ENCODE results near the gene GEMIN4. TPM values are rescaled to one million over a fixed set of nuclear protein-coding genes. Genes with fewer than 3 reads are reported as not detected.

GEMIN4 gene
- polyA plus RNA-seq, 1 of the 3 experiments (the other 2 are of a cell fraction): 12.5 TPM

DNA sequence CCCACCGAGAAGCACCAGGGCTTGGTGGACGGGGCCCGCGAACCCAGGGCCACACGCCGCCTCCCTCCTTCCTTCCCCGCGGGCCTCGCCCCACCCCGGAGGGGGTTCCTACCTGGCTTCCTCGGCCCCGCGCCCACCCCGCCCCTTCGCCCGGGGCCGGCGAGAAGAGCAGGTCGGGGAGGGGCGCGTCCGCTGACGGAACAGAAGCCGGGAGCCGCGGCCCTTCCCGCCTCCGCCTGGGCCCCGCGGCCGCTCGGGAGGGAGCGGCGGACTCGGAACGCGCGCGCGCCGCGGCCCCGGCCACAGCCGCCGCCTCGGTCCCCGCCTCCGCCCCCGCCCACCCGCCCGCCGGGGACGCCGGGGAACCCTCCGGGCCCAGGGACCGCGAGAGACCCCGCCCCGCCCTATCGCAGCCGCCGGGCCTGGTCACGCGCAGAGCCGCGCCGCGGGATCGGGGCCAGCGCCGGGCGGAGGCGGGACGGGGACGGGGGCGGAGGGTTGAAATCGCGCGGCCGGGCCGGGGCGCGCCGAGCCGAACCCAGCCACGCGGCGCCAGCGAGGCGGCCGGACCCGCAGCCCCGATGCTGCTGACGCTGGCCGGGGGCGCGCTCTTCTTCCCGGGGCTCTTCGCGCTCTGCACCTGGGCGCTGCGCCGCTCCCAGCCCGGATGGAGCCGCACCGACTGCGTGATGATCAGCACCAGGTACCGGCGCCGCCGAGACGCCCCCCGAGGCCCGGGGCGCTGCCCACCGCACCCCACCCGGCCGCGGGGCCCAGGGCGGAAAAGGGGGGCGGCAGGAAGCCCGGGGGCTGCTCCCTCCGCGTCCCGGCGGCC lies 19.8 kb downstream of the GEMIN4 start, which contains the start of gene TLCD3A (continued):
- TF ChIP-seq, protein P1, sequence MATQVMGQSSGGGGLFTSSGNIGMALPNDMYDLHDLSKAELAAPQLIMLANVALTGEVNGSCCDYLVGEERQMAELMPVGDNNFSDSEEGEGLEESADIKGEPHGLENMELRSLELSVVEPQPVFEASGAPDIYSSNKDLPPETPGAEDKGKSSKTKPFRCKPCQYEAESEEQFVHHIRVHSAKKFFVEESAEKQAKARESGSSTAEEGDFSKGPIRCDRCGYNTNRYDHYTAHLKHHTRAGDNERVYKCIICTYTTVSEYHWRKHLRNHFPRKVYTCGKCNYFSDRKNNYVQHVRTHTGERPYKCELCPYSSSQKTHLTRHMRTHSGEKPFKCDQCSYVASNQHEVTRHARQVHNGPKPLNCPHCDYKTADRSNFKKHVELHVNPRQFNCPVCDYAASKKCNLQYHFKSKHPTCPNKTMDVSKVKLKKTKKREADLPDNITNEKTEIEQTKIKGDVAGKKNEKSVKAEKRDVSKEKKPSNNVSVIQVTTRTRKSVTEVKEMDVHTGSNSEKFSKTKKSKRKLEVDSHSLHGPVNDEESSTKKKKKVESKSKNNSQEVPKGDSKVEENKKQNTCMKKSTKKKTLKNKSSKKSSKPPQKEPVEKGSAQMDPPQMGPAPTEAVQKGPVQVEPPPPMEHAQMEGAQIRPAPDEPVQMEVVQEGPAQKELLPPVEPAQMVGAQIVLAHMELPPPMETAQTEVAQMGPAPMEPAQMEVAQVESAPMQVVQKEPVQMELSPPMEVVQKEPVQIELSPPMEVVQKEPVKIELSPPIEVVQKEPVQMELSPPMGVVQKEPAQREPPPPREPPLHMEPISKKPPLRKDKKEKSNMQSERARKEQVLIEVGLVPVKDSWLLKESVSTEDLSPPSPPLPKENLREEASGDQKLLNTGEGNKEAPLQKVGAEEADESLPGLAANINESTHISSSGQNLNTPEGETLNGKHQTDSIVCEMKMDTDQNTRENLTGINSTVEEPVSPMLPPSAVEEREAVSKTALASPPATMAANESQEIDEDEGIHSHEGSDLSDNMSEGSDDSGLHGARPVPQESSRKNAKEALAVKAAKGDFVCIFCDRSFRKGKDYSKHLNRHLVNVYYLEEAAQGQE (IDR thresholded peaks at IDR 0.05; ENCODE audit: low read depth, low read length): no peak
- TF ChIP-seq EP300 (IDR thresholded peaks at IDR 0.05; ENCODE audit: borderline replicate concordance in 1 of 2, low read depth in 1 of 2, low read length in 1 of 2): no peak

DNA sequence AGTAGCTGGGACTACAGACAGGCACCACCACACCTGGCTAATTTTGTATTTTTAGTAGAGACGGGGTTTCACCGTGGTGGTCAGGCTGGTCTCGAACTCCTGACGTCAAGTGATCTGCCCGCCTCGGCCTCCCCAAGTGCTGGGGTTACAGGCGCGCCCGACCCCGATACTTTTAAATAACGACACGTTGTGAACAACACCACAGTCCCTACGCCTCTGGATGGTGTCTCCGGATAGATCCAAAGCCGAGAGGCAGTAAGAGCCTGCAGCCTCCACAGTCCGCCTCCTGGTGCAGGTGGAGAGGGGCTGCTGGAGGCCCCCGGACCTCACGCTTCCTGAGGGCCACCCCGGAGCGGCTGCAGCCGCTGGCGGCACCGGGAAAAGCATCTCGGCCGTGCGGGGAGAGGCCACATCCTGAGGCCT lies 20.4 kb downstream of the GEMIN4 start:
- H3K4me1 ChIP-seq (ENCODE audit: control insufficient read depth in 1 of 2, insufficient read depth in 2 of 2, low read depth in 1 of 2, low read length in 1 of 2): peaks cover 0 to 8% of the 10 kb centered on the region in 2 experiments; a peak in 1 of 4 replicates
- H2AFZ ChIP-seq (ENCODE audit: low read depth): peak overlapping the region; percentile 89
- TF ChIP-seq, protein P2, sequence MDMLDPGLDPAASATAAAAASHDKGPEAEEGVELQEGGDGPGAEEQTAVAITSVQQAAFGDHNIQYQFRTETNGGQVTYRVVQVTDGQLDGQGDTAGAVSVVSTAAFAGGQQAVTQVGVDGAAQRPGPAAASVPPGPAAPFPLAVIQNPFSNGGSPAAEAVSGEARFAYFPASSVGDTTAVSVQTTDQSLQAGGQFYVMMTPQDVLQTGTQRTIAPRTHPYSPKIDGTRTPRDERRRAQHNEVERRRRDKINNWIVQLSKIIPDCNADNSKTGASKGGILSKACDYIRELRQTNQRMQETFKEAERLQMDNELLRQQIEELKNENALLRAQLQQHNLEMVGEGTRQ (IDR thresholded peaks at IDR 0.05; ENCODE audit: borderline replicate concordance, low read depth, low read length): no peak
- TF ChIP-seq POLR2AphosphoS5 (IDR thresholded peaks at IDR 0.05; ENCODE audit: low read depth, low read length): no peak
- no peaks in the 10 kb centered on the region for H3K9me2 ChIP-seq
- H3K79me2 ChIP-seq (ENCODE audit: insufficient read depth): peaks cover 36% of the 10 kb centered on the region
- H4K20me1 ChIP-seq (ENCODE audit: insufficient read depth): 0 out of 2 replicates have a peak, but pooled peaks cover 3% of the 10 kb centered on the region
- peak overlapping the region; percentile 78 for H3K9ac ChIP-seq
- H3K9me3 ChIP-seq: no peaks in the 10 kb centered on the region
- peak overlapping the region; percentile 91 for H3K4me2 ChIP-seq
- peak overlapping the region; percentile 68 to 71 for H3K4me3 ChIP-seq (ENCODE audit: low read depth in 2 of 2, low read length in 1 of 2)
- WGBS (ENCODE audit: low lambda C conversion rate): 44% methylated on average over 16 of the region's 26 CpGs
- H3F3A ChIP-seq (replicated peaks; ENCODE audit: insufficient read depth): peaks cover 8% of the 10 kb centered on the region
- ChIA-PET POLR2A (no interaction called here), CTCF (interaction anchor here (0.7 to 2.7 kb wide), 2 partner anchors 319 to 423 kb away, joined by 3 to 11 read pairs; no protein-coding TSS in a partner anchor)
- H3K27me3 ChIP-seq (ENCODE audit: insufficient read depth): no peaks in the 10 kb centered on the region
- H3K36me3 ChIP-seq (replicated peaks in 1 of 2; ENCODE audit: control insufficient read depth in 1 of 2, insufficient read depth in 2 of 2, low read length in 1 of 2): peaks cover 0 to 11% of the 10 kb centered on the region in 2 experiments
- H3K27ac ChIP-seq (ENCODE audit: low read depth in 2 of 2, low read length in 1 of 2): peak overlapping the region in 1 of 2 experiments; percentile 47; a peak in 1 of 4 replicates
- DNase-seq: no peak

DNA sequence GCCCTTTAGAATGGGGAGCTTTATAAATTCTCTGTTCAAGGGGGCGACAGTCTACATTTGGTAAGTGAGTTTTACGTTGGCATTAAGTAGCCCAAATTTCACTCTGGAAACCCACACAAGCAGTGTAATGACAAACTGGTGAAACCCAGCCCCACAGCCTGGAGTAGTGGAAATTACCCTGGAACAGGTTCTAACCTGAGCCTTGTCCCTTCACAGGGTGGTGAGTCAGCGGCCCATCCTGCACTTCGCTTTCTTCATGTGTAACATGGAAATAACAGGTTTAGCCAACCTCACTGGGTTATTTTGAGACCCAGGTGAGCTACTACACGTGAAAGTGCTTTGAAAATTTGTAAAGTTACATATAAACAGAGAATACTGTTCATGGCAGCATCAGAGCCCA lies 23.2 kb downstream of the GEMIN4 start:
- Histone ChIP-seq H3K9me2 (no peaks in the 10 kb centered on the region), H3K79me2 (ENCODE audit: insufficient read depth) (peaks cover 9% of the 10 kb centered on the region), H3K4me1 (ENCODE audit: control insufficient read depth in 1 of 2, insufficient read depth in 2 of 2, low read depth in 1 of 2, low read length in 1 of 2) (peaks cover 0 to 8% of the 10 kb centered on the region in 2 experiments; a peak in 1 of 4 replicates), H3K27me3 (ENCODE audit: insufficient read depth) (no peaks in the 10 kb centered on the region), H3K9me3 (no peaks in the 10 kb centered on the region), H2AFZ (ENCODE audit: low read depth) (no peak overlapping the region), H3K9ac (no peak overlapping the region), H3K4me2 (no peak overlapping the region), H4K20me1 (ENCODE audit: insufficient read depth) (no peaks in the 10 kb centered on the region), H3K4me3 (ENCODE audit: low read depth in 2 of 2, low read length in 1 of 2) (no peak overlapping the region), H3F3A (replicated peaks; ENCODE audit: insufficient read depth) (peaks cover 6% of the 10 kb centered on the region), H3K36me3 (replicated peaks in 1 of 2; ENCODE audit: control insufficient read depth in 1 of 2, insufficient read depth in 2 of 2, low read length in 1 of 2) (no peaks in the 10 kb centered on the region), H3K27ac (ENCODE audit: low read depth in 2 of 2, low read length in 1 of 2) (no peak overlapping the region)
- DNase-seq: no peak
- no peak for TF ChIP-seq CHD2 (IDR thresholded peaks at IDR 0.05; ENCODE audit: low read length, partially characterized antibody)
- no peak for TF ChIP-seq EZH2phosphoT487 (IDR thresholded peaks at IDR 0.05; ENCODE audit: borderline replicate concordance, low read depth)
- TF ChIP-seq FOXJ3 (CRISPR knock-in tag; IDR thresholded peaks at IDR 0.05): no peak
- TF ChIP-seq TAF1 (IDR thresholded peaks at IDR 0.05; ENCODE audit: borderline replicate concordance, low read depth, low read length): no peak
- TF ChIP-seq MXI1 (IDR thresholded peaks at IDR 0.05; ENCODE audit: low read depth, low read length): no peak
- no peak for TF ChIP-seq POLR2AphosphoS5 (IDR thresholded peaks at IDR 0.05; ENCODE audit: low read depth, low read length)
- TF ChIP-seq, protein P3, sequence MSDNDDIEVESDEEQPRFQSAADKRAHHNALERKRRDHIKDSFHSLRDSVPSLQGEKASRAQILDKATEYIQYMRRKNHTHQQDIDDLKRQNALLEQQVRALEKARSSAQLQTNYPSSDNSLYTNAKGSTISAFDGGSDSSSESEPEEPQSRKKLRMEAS (IDR thresholded peaks at IDR 0.05; ENCODE audit: low read depth): no peak
- no peak for TF ChIP-seq NFIC (IDR thresholded peaks at IDR 0.05; ENCODE audit: borderline replicate concordance)
- TF ChIP-seq RAD21 (IDR thresholded peaks at IDR 0.05; ENCODE audit: low read length): no peak
- 94% methylated on average over 5 of the region's 5 CpGs for WGBS (ENCODE audit: low lambda C conversion rate)
- ChIA-PET CTCF (interaction anchor here (0.9 to 2.7 kb wide), 3 partner anchors 25 to 317 kb away, joined by 3 to 11 read pairs (median 3); no protein-coding TSS in a partner anchor), POLR2A (no interaction called here)
